Stimulated activated CD4-positive, alpha-beta T cell treated with anti-CD3 and anti-CD28 coated beads, Interleukin-1b, Interleukin-23, amount 100 ng/mL, for 4 hours (primary cell): ENCODE results near the gene PTPN5.
"Not testable (repeated sequence)": the region's sequence is repeated elsewhere in the genome, so short reads cannot be mapped to it uniquely, and the experiment has no call there.

Source experiments
- DNase-seq, 2 donors: peaks; one replicate each; pipeline ENCODE4 v3.0.0-alpha.2; 2020; ENCODE audit warnings: low read depth in 2 of 2

Gene PTPN5

DNA sequence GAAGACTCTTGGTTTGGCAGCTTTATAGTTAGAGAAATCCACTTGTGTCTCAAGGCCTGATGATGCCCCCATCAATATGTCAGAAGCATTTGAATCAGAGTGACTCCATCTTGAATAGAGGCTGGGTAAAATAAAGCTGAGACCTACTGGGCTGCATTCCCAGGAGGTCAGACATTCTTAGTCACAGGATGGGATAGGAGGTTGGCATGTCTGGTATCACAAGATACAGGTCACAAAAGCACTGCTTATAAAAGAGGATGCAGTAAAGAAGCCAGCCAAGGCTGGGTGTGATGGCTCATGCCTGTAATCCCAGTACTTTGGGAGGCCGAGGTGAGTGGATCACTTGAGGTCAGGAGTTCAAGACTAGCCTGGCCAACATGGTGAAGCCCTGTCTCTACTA, 109.6 kb downstream of the PTPN5 start:
- not testable (repeated sequence) for DNase-seq
